IPS-NIHi7 (cell line): ENCODE data around the gene LRRN3.

Experiments used
- DNase-seq: peaks from one replicate; pipeline ENCODE4 v3.0.0; 2012; ENCODE audit warnings: mixed read lengths; ENCODE audit errors: extremely low spot score

The LRRN3 gene

GRCh38 chr7:111077001-111077400 lies 13.9 kb upstream of the LRRN3 start:
- DNase-seq = no peak

GRCh38 chr7:111080495-111081105 lies 10.3 kb upstream of the LRRN3 start:
- DNase-seq = no peak

- no peak for DNase-seq
These were observed 9.2 kb upstream of the LRRN3 start for GRCh38 chr7:111081546-111082267.

GRCh38 chr7:111082351-111082750 lies 8.6 kb upstream of the LRRN3 start:
- no peak for DNase-seq

- no peak for DNase-seq
These were observed 7.5 kb upstream of the LRRN3 start for GRCh38 chr7:111083413-111083812.

GRCh38 chr7:111085356-111085755 lies 5.6 kb upstream of the LRRN3 start:
- no peak for DNase-seq

GRCh38 chr7:111086532-111086931 lies 4.4 kb upstream of the LRRN3 start:
- DNase-seq = no peak

- DNase-seq = no peak
These were observed 2.6 kb upstream of the LRRN3 start for GRCh38 chr7:111088328-111088727.

GRCh38 chr7:111089822-111090426 lies 1.0 kb upstream of the LRRN3 start:
- DNase-seq = peak; percentile 14

GRCh38 chr7:111091593-111092358 lies 849 bp downstream of the LRRN3 start:
- no peak for DNase-seq

- DNase-seq = no peak
These were observed 1.7 kb downstream of the LRRN3 start for GRCh38 chr7:111092406-111093236.

- no peak for DNase-seq
These were observed 2.6 kb downstream of the LRRN3 start for GRCh38 chr7:111093496-111093895.

- no peak for DNase-seq
These were observed 3.5 kb downstream of the LRRN3 start for GRCh38 chr7:111094419-111094818.

- DNase-seq = peak; percentile 30
These were observed 6.1 kb downstream of the LRRN3 start for GRCh38 chr7:111096997-111097396.

- DNase-seq = peak; percentile 21
These were observed 7.3 kb downstream of the LRRN3 start for GRCh38 chr7:111098011-111098925.

GRCh38 chr7:111098926-111099250 lies 8.0 kb downstream of the LRRN3 start:
- DNase-seq = no peak

- DNase-seq = no peak
These were observed 11.1 kb downstream of the LRRN3 start for GRCh38 chr7:111101856-111102646.

- DNase-seq = no peak
These were observed 12.2 kb downstream of the LRRN3 start for GRCh38 chr7:111103136-111103535.

- no peak for DNase-seq
These were observed 12.8 kb downstream of the LRRN3 start for GRCh38 chr7:111103678-111104274.
